CD4-positive, alpha-beta T cell (primary cell): Measurements from ENCODE around the gene SLC24A2. TPM values are rescaled to one million over a fixed set of nuclear protein-coding genes. Genes with fewer than 3 reads are reported as not detected.

Source experiments
- ATAC-seq: fragments of 200-7000 bp; cut with Tn5 transposase; one replicate; pipeline ENCODE4 v1.10.0; 2022; ENCODE audit warnings: mild to moderate bottlenecking; ENCODE audit not compliant: poor library complexity
- CTCF ChIA-PET: fragments of 350-600 bp; sonication (Branson Sonifier 250); formaldehyde crosslinking; loops from one replicate; lab custom pipeline; 2021; ENCODE audit warnings: antibody characterized with exemption, inconsistent platforms; lab: Charles Lee
- POLR2A ChIA-PET: fragments of 350-600 bp; sonication (Branson Sonifier 250); formaldehyde crosslinking; loops from one replicate; lab custom pipeline; 2021; ENCODE audit warnings: antibody characterized with exemption, inconsistent platforms; lab: Charles Lee
- DNase-seq, 14 experiments: peaks; one replicate each; pipeline ENCODE4 v3.0.0-alpha.2; 2013 to 2020; ENCODE audit warnings: mixed read lengths in 2 of 14
- H3K27ac ChIP-seq, 2 donors: one replicate each; pipeline versions ENCODE4 v1.5.1 to v1.7.0; 2013; ENCODE audit warnings: low read length in 2 of 2, low read depth in 1 of 2, mild to moderate bottlenecking in 1 of 2
- H3K27me3 ChIP-seq, 2 experiments: 1 replicate in 1 of 2; 2 replicates in 1 of 2; pipeline versions ENCODE4 v1.6.1 to v1.7.0; 2013; ENCODE audit warnings: low read length in 2 of 2, control low read depth in 1 of 2, mild to moderate bottlenecking in 1 of 2, moderate library complexity in 1 of 2; ENCODE audit not compliant: insufficient read depth in 2 of 2, control insufficient read depth in 1 of 2
- H3K36me3 ChIP-seq: one replicate; pipeline ENCODE4 v1.6.1; 2013; ENCODE audit warnings: low read length, control low read depth; ENCODE audit not compliant: insufficient read depth
- H3K4me1 ChIP-seq: one replicate; pipeline ENCODE4 v1.6.1; 2013; ENCODE audit warnings: low read length, control low read depth; ENCODE audit not compliant: insufficient read depth
- H3K4me3 ChIP-seq: one replicate; pipeline ENCODE4 v1.5.1; 2013; ENCODE audit warnings: mild to moderate bottlenecking, low read length, moderate library complexity
- H3K9me3 ChIP-seq, 2 experiments: 1 replicate in 1 of 2; 2 replicates in 1 of 2; pipeline versions ENCODE4 v1.6.1 to v1.7.0; 2013; ENCODE audit warnings: low read length in 2 of 2, mild to moderate bottlenecking in 2 of 2, control low read depth in 1 of 2, moderate library complexity in 1 of 2; ENCODE audit not compliant: control insufficient read depth in 1 of 2, insufficient read depth in 1 of 2
- H3K27ac Mint-ChIP-seq: one replicate; pipeline ENCODE4 v1.8.0; 2020; ENCODE audit warnings: mixed read lengths
- H3K27me3 Mint-ChIP-seq: one replicate; pipeline ENCODE4 v1.8.0; 2021; ENCODE audit warnings: mixed read lengths
- H3K36me3 Mint-ChIP-seq: one replicate; pipeline ENCODE4 v1.8.0; 2021; ENCODE audit warnings: low read depth, mixed read lengths
- H3K4me1 Mint-ChIP-seq: one replicate; pipeline ENCODE4 v1.8.0; 2021; ENCODE audit warnings: low read depth, mixed read lengths
- H3K4me3 Mint-ChIP-seq: one replicate; pipeline ENCODE4 v1.8.0; 2020; ENCODE audit warnings: mild to moderate bottlenecking, mixed read lengths
- H3K9me3 Mint-ChIP-seq: one replicate; pipeline ENCODE4 v1.8.0; 2020; ENCODE audit warnings: mixed read lengths
- intact Hi-C, 2 experiments: fragments of 100-400 bp; cut with DNase I in 1 of 2; cut with micrococcal nuclease in 1 of 2; formaldehyde crosslinking; loops; one replicate each; pipeline versions ENCODE4 v1.15.1 to v1.9.0; 2023 to 2025; cut with DNase I, micrococcal nuclease
- total RNA-seq, 174 experiments: library from RNA in 2 of 174; stranded (reverse) in 2 of 174; gene quantifications; one replicate each; pipeline ENCODE4 v1.2.3 and lab custom pipeline; 2021 to 2026
- TF ChIP-seq, protein P1 (sequence below): fragments of 200-600 bp; IDR thresholded peaks from one replicate; pipeline ENCODE4 v1.8.0; 2022; ENCODE audit warnings: antibody characterized with exemption, mild to moderate bottlenecking

Gene SLC24A2
- total RNA-seq, 2 experiments from 2014 or later, result not detected

DNA sequence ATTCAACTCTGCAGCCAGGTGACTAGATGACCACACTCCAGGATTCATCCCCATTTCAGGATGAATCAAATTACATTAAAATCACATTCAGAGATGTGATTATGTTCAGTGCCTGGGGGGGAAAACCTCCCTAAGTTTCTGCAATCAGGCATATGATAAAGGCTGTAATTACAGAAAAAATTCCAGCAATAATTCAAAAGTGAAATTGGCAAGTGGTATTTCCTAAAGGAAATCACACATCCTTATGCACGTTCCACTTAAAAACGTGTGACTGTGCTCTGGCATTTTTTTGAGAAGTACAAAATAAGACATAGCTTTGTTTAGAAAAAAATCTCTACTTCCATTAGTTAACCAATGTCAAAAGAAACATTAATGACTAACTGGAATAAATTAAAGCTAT, 5.3 kb downstream of the SLC24A2 start:
- Histone ChIP-seq H3K4me3 (no peak overlapping the region), H3K4me1 (no peaks in the 10 kb centered on the region), H3K36me3 (no peaks in the 10 kb centered on the region), H3K27me3 (peaks cover 8 to 18% of the 10 kb centered on the region in 2 experiments), H3K9me3 (peaks cover 0 to 16% of the 10 kb centered on the region in 2 experiments), H3K27ac (no peak overlapping the region)
- peaks cover 33% of the 10 kb centered on the region for H3K27me3 Mint-ChIP-seq
- no peaks in the 10 kb centered on the region for H3K9me3 Mint-ChIP-seq
- DNase-seq, result no peak
- no peak for ATAC-seq
- no peaks in the 10 kb centered on the region for H3K36me3 Mint-ChIP-seq
- ChIA-PET CTCF (no interaction called here), POLR2A (no interaction called here)
- H3K27ac Mint-ChIP-seq, result no peak overlapping the region
- H3K4me3 Mint-ChIP-seq, result no peak overlapping the region
- intact Hi-C loops, result no loop called here
- TF ChIP-seq, protein P1, sequence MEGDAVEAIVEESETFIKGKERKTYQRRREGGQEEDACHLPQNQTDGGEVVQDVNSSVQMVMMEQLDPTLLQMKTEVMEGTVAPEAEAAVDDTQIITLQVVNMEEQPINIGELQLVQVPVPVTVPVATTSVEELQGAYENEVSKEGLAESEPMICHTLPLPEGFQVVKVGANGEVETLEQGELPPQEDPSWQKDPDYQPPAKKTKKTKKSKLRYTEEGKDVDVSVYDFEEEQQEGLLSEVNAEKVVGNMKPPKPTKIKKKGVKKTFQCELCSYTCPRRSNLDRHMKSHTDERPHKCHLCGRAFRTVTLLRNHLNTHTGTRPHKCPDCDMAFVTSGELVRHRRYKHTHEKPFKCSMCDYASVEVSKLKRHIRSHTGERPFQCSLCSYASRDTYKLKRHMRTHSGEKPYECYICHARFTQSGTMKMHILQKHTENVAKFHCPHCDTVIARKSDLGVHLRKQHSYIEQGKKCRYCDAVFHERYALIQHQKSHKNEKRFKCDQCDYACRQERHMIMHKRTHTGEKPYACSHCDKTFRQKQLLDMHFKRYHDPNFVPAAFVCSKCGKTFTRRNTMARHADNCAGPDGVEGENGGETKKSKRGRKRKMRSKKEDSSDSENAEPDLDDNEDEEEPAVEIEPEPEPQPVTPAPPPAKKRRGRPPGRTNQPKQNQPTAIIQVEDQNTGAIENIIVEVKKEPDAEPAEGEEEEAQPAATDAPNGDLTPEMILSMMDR, result no peak
- H3K4me1 Mint-ChIP-seq, result no peaks in the 10 kb centered on the region

DNA sequence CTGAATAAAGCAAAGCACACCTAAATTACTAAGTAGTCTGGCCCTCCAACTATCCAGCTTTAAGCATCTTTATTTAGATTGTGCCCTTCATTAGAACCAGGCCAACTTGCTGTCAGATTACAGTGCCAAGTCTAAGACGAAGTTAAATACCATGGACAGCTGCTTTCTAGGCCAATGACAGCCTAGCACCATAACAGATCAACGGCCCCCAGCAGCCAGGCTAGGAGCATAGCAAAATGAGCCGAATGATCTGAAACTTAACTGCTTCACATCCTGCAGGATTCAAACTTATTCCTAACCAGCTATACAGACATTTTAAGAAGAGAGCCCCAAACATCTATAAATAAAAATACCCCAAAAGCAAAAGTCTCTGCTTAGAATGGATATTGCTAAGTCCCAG, 6.8 kb downstream of the SLC24A2 start:
- CTCF ChIA-PET, result no interaction called here
- Mint-ChIP-seq H3K36me3 (no peaks in the 10 kb centered on the region), H3K9me3 (no peaks in the 10 kb centered on the region), H3K4me1 (no peaks in the 10 kb centered on the region), H3K27ac (no peak overlapping the region), H3K27me3 (peaks cover 20% of the 10 kb centered on the region), H3K4me3 (no peak overlapping the region)
- TF ChIP-seq, protein P1, result no peak
- no peak overlapping the region for H3K4me3 ChIP-seq
- no peaks in the 10 kb centered on the region for H3K4me1 ChIP-seq
- POLR2A ChIA-PET, result no interaction called here
- peaks cover 0 to 12% of the 10 kb centered on the region in 2 experiments for H3K9me3 ChIP-seq
- no peaks in the 10 kb centered on the region for H3K36me3 ChIP-seq
- peaks cover 5 to 10% of the 10 kb centered on the region in 2 experiments for H3K27me3 ChIP-seq
- ATAC-seq, result no peak
- H3K27ac ChIP-seq, result no peak overlapping the region
- intact Hi-C loops, result no loop called here
- DNase-seq, result no peak

DNA sequence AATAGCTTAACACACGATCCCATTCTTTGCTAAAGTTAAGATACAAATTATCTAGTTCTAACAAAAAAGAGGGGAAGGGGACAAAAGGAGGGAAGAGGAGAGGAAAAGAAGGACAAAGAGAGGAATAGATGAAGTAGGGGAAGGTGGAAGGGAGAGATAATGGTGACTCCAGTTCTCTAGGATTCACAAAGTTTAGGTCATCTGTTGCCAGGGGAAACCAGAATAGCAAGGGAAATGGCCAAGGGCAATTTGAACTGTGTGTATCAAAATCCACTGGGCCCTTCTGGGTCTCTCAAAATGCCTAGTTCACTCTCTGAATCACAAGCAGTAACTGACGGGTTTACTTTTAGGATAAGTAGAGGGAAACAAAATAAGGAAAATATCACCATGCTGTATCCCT, 7.6 kb downstream of the SLC24A2 start:
- DNase-seq (no peak), ATAC-seq (no peak)
- no peak overlapping the region for H3K27ac ChIP-seq
- Mint-ChIP-seq H3K4me1 (no peaks in the 10 kb centered on the region), H3K27ac (no peak overlapping the region), H3K27me3 (peaks cover 14% of the 10 kb centered on the region), H3K4me3 (no peak overlapping the region), H3K9me3 (no peaks in the 10 kb centered on the region), H3K36me3 (no peaks in the 10 kb centered on the region)
- intact Hi-C loops, result no loop called here
- no peak overlapping the region for H3K4me3 ChIP-seq
- TF ChIP-seq, protein P1, result no peak
- H3K27me3 ChIP-seq, result peaks cover under 1 to 5% of the 10 kb centered on the region in 2 experiments
- ChIA-PET POLR2A (no interaction called here), CTCF (no interaction called here)
- peaks cover 0 to 12% of the 10 kb centered on the region in 2 experiments for H3K9me3 ChIP-seq
- no peaks in the 10 kb centered on the region for H3K4me1 ChIP-seq
- H3K36me3 ChIP-seq, result no peaks in the 10 kb centered on the region
